RWPE2 (cell line): ENCODE results near the gene NIN.

Experiments used
- ATAC-seq: fragments of 200-7000 bp; cut with Tn5 transposase; 3 replicates; pipeline ENCODE4 v1.9.1; 2021; ENCODE audit warnings: low read depth
- DNase-seq: peaks from one replicate; pipeline ENCODE4 v3.0.0-alpha.2; 2020; ENCODE audit warnings: low spot score
- H3K27ac ChIP-seq: fragments of 450-650 bp; 2 replicates; pipeline ENCODE4 v1.5.1; 2017; ENCODE audit warnings: mild to moderate bottlenecking; ENCODE audit not compliant: poor library complexity, severe bottlenecking
- H3K27me3 ChIP-seq: fragments of 250-450 bp; sonication (Bioruptor Pico); 2 replicates; pipeline ENCODE4 v1.5.1; 2021; ENCODE audit warnings: mild to moderate bottlenecking, moderate library complexity; ENCODE audit not compliant: insufficient read depth, poor library complexity, severe bottlenecking
- H3K36me3 ChIP-seq: fragments of 250-450 bp; sonication (Bioruptor Pico); 2 replicates; pipeline ENCODE4 v1.5.1; 2020; ENCODE audit warnings: low read depth, mild to moderate bottlenecking, moderate library complexity
- H3K4me1 ChIP-seq: fragments of 250-450 bp; sonication (Bioruptor Pico); 2 replicates; pipeline ENCODE4 v1.5.1; 2021; ENCODE audit warnings: mild to moderate bottlenecking, moderate library complexity; ENCODE audit not compliant: insufficient read depth, poor library complexity, severe bottlenecking
- H3K4me3 ChIP-seq: fragments of 250-450 bp; sonication (Bioruptor Pico); 2 replicates; pipeline ENCODE4 v1.5.1; 2021; ENCODE audit warnings: mild to moderate bottlenecking, moderate library complexity; ENCODE audit not compliant: severe bottlenecking
- H3K9me3 ChIP-seq: fragments of 250-450 bp; sonication (Bioruptor Pico); 2 replicates; pipeline ENCODE4 v1.5.1; 2021; ENCODE audit warnings: mild to moderate bottlenecking, moderate library complexity; ENCODE audit not compliant: severe bottlenecking
- TF ChIP-seq, protein P1 (sequence below): fragments of 450-650 bp; IDR thresholded peaks from one replicate; pipeline ENCODE4 v1.5.1; 2017; ENCODE audit warnings: mild to moderate bottlenecking, moderate library complexity; ENCODE audit not compliant: poor library complexity, severe bottlenecking

The NIN gene

DNA sequence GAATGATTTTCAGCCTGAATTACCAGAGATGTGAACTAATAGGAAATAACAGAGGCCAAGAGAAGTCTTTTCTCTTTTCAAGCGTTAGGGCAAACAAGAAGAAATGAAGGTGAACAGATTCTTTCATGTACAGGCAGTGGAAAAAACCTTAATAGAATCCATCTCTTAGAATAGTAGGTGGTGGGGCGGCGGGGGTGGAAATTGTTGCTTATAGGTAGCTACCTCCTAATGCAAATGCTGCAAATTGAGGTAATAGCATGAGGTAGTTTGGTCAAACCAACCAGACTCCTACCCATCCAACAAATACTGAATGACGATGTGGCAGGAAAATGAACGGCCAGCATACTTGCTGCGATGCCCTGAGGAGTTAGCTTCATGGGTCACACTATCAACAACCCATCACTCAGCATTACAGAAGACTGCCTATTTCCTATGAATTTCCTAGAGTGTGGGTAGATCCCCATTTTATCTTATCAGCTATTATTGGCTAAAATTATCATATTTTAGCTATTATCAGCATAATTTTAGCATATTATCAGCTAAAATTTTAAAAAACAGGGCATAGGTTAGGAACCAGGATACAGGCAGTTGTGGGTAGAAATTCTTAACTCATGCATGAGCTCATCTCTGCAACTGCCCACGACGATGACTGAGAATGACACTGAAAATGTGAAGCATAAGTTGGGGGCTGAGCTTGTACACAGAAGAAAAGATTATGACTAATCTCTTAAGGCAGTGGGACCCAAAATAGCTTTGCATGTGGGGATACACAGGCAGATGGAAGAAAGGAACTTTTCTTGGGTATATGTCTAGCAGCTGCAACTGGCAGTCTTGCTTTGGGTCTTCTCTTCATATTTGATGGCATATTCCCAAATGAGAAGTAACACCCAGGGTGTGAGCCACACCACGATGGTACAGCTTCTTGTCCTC lies 68.7 kb downstream of the NIN start:
- Histone ChIP-seq H3K27ac (no peak overlapping the region), H3K36me3 (peaks cover 78% of the 10 kb centered on the region), H3K9me3 (no peaks in the 10 kb centered on the region), H3K4me1 (peaks cover 12% of the 10 kb centered on the region), H3K27me3 (no peaks in the 10 kb centered on the region), H3K4me3 (no peak overlapping the region)
- no peak for DNase-seq
- no peak; the same call in 2 of the 3 replicates for ATAC-seq
- TF ChIP-seq, protein P1, sequence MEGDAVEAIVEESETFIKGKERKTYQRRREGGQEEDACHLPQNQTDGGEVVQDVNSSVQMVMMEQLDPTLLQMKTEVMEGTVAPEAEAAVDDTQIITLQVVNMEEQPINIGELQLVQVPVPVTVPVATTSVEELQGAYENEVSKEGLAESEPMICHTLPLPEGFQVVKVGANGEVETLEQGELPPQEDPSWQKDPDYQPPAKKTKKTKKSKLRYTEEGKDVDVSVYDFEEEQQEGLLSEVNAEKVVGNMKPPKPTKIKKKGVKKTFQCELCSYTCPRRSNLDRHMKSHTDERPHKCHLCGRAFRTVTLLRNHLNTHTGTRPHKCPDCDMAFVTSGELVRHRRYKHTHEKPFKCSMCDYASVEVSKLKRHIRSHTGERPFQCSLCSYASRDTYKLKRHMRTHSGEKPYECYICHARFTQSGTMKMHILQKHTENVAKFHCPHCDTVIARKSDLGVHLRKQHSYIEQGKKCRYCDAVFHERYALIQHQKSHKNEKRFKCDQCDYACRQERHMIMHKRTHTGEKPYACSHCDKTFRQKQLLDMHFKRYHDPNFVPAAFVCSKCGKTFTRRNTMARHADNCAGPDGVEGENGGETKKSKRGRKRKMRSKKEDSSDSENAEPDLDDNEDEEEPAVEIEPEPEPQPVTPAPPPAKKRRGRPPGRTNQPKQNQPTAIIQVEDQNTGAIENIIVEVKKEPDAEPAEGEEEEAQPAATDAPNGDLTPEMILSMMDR, result no peak

DNA sequence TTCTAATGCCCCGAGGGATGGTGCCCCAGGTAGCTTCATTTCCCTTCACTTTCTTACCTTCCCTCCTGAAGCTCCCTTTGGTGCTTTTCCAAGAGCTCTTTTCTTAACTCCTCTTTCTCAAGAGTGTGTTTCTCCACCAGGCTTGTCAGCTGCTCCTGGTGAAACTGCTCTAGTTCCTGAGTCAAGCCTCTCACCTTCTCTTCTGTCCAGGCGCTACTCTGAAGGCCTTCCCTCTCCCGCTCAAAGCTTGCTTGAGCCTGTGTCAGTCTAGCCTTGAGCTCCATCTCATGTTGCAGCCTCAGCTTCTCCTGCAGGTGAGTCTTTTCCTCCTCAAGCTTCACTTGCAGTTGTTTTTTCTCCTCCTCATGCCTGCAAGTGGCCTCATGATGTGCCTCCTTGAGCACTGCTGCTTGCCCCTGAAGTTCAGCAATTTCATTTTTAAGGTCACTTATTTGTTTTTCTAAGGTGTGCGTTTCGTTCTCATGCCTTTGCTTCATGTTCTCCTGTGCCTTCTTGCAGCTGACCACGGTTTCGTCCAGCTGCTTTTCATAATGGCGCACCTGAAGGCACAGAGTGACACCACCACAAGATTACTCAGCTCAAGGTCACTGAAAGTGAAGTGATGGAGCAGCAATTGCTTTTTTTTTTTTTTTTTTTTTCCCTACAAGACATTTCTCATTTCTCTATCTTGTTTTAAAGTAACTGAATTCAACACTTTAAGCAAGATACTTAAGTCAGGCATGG lies 71.0 kb downstream of the NIN start:
- peaks cover 68% of the 10 kb centered on the region for H3K36me3 ChIP-seq
- H3K27ac ChIP-seq, result no peak overlapping the region

DNA sequence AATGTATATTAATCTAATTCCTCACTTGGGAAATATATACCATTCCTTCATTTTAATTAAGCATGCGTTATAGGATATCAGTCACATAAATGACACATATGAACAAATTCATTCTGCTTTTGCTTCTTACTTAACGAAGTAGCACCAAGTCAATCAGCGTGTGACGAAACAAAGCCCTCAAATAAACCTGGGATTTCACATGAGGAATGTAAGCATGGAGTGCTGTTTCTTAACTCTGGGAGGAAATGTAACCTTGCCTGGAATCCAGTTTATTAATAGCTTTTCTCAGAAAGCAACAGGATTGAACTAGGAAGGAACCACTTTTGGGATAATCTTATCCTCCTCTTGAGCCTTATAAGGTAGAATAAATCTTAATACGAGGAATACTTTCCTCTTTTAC lies 72.0 kb downstream of the NIN start:
- H3K27me3 ChIP-seq, result no peaks in the 10 kb centered on the region
- ATAC-seq (no peak), DNase-seq (no peak)
- no peak overlapping the region for H3K27ac ChIP-seq
- peaks cover 69% of the 10 kb centered on the region for H3K36me3 ChIP-seq
- H3K4me3 ChIP-seq, result no peak overlapping the region
- peaks cover 12% of the 10 kb centered on the region for H3K4me1 ChIP-seq
- TF ChIP-seq, protein P1, result no peak
- peaks cover 2% of the 10 kb centered on the region for H3K9me3 ChIP-seq

More for the DNA sequence above, 71.0 kb downstream of the NIN start:
- ATAC-seq (no peak), DNase-seq (no peak)
- H3K4me3 ChIP-seq, result no peak overlapping the region
- H3K27me3 ChIP-seq, result no peaks in the 10 kb centered on the region
- peaks cover 12% of the 10 kb centered on the region for H3K4me1 ChIP-seq
- H3K9me3 ChIP-seq, result no peaks in the 10 kb centered on the region
- TF ChIP-seq, protein P1, result no peak

DNA sequence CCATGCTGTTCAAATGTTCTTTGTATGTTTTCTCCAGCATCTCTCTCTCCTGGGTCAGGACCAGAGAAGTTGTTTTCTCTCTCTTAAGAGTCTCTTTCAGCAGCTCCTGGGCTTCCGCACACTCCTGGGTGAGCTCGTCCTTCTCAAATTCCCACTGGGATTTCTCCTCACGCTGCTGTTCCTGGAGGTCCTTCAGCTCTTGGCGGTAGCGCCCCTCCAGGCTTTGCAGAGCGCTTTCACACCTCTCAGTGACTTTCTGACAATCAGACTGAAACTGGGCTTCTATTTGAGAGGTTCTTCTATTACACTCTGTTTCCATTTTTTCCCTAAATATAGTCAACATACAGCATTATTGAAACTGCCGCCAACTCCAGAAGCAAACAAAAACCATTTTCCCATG lies 72.7 kb downstream of the NIN start:
- ATAC-seq (no peak), DNase-seq (no peak)
- Histone ChIP-seq H3K27ac (no peak overlapping the region), H3K4me3 (no peak overlapping the region), H3K4me1 (peaks cover 5% of the 10 kb centered on the region), H3K27me3 (no peaks in the 10 kb centered on the region), H3K9me3 (peaks cover 2% of the 10 kb centered on the region), H3K36me3 (peaks cover 71% of the 10 kb centered on the region)
- TF ChIP-seq, protein P1, result no peak
